ENCODE data around the gene POLA2.

- TF ChIP-seq YY1 (IDR thresholded peaks at IDR 0.05; ENCODE audit: insufficient read depth, insufficient read length) (no peak), ZNF274 (IDR thresholded peaks at IDR 0.05; ENCODE audit: low read depth, low read length) (no peak)
Observed at GRCh38 chr11:65266210-65266609, 4.4 kb downstream of the POLA2 start.
